GM12873 (cell line): ENCODE data around the gene SLC19A2.

Source experiments
- TF ChIP-seq, protein P1 (sequence below): IDR thresholded peaks from 2 replicates; pipeline ENCODE4 v1.5.1; 2012; ENCODE audit warnings: low read depth, mild to moderate bottlenecking, moderate library complexity, low read length, control low read depth; ENCODE audit not compliant: insufficient read depth; ENCODE audit errors: missing control alignments

The SLC19A2 gene

DNA sequence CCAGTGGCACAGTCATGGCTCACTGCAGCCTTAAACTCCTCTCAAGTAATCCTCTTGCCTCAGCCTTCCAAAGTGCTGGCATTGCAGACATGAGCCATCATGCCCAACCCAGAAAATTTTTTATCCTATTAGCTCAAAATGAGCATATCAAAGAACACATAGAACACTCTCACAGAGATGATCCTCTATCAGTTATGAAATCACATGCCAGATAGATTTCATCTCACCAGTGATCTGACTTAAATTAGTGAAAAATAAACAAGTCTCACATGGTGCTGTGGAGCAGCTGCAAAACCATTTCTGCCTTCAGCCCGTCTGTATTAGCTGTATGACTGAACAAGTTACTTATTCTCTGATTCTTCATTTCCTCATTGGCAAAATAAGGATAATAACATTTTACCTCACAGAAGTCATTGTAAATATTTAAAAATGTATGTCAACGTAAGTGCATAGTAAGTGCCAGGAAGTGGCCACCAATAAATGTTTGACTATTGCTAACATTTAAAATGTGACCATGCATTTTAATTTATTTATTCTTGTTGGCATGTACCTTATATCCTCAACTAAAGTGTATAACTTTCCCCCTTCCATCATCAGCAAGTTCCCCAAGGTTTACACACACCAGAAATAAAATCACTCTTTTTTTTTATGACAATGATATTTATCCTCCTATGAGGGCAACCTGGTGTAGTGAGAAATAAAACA lies 29.0 kb upstream of the SLC19A2 start:
- TF ChIP-seq, protein P1, sequence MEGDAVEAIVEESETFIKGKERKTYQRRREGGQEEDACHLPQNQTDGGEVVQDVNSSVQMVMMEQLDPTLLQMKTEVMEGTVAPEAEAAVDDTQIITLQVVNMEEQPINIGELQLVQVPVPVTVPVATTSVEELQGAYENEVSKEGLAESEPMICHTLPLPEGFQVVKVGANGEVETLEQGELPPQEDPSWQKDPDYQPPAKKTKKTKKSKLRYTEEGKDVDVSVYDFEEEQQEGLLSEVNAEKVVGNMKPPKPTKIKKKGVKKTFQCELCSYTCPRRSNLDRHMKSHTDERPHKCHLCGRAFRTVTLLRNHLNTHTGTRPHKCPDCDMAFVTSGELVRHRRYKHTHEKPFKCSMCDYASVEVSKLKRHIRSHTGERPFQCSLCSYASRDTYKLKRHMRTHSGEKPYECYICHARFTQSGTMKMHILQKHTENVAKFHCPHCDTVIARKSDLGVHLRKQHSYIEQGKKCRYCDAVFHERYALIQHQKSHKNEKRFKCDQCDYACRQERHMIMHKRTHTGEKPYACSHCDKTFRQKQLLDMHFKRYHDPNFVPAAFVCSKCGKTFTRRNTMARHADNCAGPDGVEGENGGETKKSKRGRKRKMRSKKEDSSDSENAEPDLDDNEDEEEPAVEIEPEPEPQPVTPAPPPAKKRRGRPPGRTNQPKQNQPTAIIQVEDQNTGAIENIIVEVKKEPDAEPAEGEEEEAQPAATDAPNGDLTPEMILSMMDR, result no peak

DNA sequence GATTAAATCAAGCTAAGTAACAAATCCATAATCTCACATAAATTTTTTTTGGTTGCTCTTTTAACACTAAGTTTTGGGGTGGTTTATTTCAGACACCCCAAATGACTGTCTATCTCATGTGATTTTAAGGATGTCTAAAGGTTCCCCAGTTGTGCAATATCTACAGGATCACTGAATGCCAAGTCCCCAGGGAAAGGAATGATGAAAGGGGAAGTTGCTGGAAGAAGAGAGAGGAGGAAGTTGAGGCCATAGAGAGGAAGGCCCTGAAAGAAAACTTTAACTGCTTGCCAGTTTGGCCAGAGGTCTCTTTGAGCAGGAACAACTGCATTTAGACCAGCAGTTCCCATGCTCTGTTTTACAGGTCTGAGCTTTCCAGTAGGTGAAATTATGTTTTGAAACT lies 27.5 kb upstream of the SLC19A2 start:
- TF ChIP-seq, protein P1, result no peak

DNA sequence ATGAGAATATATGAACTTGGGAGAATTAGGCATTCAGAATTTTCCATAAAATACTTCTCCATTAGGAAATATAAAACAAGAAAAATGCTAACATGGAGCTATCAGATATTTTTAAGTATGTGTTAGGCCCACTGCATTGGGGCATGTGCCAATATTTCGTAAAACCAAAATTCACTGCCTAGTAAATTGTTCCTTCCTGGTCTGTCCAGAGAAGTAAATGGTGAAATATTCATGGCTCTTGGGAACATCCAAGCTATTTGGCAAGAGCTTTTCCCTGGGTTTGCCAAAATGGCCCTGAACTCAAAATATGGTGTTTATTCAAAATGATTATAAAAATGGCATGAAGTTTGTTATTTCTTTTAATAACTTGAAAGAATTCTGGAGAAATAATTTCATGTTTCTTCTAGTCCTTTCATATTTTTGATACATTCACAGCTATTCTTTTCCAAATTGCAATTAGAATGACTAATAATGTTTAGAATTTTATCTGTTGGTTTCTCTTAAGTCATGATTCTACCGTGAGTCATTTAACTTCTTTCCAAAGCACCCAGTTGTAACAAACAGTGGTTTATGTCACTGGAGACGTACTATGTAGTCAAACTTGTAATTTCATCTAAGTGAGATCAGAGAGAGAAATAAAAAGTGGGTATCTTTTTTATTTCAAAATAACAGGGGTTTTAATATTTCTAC lies 25.7 kb upstream of the SLC19A2 start:
- TF ChIP-seq, protein P1, result no peak

DNA sequence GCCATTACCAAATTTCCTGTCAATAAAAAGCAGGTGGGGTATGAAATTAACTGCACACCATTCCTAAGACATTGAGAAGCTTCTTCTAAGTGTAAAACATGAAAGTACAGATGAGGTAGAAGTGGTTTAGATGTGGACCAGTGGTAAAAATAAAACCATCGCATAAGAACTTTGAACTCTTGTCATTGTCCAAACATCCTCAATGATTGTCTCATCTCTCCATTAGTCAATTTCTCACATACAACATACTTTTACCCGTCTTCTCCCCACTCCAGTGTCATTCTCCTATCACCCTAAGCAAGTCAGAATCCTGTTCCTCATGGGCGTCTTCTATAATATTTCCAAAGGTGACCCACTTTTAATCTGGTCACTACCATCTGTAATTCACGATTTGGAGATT lies 24.3 kb upstream of the SLC19A2 start:
- TF ChIP-seq, protein P1, result no peak

DNA sequence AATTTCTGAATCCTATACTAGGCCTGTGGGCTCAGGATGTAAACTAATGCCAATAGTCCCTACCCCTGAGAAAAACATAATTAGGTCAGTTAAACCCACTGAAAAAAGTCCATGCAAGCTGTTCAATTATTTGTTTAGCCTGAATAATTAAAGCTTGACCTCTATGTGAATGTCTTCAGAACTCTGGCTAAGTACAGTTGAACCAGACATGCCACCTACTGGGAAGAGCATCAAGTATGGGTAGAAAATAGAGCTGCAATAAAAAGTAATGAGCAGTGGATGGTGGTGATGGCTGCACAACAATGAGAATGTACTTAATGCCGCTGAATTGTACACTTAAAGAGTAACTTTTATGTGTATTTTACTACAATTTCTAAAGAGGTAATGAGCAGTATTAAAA lies 23.6 kb upstream of the SLC19A2 start:
- TF ChIP-seq, protein P1, result no peak

DNA sequence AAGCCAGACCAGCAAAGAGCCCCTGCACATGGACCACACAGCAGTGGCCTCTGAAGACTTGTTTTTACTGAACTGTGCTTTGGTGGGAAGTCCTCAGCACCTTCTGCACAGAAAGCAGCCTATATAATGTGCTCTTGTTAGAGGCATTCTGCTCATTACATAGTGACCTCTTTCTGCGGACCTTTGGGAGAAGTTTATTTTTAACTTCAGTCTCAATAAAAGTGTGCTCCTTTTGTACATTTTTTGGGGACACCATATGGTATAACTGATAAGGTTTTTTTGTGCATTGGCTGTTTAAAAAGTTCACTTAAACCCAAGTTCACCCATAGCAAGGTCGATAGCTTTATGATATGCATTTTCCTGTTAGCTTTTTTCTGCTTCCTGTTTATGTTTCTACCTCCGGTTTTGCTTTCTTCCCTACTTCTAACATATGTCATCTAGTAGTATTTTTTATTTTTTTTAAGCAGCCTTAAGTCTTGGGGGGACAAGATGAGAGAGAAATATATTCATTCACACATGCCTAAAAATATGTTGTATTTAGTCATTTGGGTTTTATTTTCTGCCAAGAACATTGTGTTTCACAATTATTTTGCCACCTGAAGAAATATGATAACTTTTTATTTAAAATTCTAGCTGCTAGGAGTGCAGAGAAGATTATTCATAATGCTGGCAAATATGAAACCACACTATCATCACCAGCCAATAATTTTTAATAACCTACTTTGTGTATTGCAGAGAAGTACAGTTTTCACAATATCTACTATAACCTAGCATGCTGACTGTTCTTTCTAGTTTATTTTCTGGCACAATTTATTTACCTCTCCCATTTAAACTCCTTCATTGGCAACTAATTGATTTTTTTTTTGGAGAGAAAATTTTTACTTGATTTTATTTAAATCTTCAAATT lies 22.9 kb upstream of the SLC19A2 start:
- TF ChIP-seq, protein P1, result no peak

DNA sequence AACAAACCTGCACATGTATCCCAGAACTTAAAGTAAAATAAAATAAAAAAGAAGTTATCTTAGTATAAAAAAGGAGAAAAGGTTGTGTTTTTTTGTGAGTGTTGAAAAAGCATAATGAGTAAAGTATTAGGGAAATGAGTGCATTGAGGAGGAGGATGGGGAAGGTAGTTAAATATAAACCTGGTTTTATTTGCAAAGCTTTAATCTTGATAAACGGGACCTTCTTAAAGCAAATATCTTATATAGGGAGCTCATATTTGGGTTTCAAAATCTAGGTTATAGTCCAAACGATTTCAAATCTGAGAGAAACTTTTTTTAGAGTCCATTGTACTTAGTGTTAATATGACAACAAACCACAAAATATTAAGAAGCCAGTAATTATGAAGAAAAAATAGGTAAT lies 21.7 kb upstream of the SLC19A2 start:
- TF ChIP-seq, protein P1, result no peak
